Activated CD8-positive, alpha-beta T cell treated with anti-CD3 and anti-CD28 coated beads, Interleukin-2, amount 10 ng/mL, durations not matched to agents 7 days and 5 days (primary cell): ENCODE data around the gene F2RL3. TPM values are rescaled to one million over a fixed set of nuclear protein-coding genes. Genes with fewer than 3 reads are reported as not detected.
"Not testable (repeated sequence)": the region's sequence is repeated elsewhere in the genome, so short reads cannot be mapped to it uniquely, and the experiment has no call there.

ENCODE experiments used
- ATAC-seq: fragments of 150-1000 bp; cut with Tn5 transposase; one replicate; pipeline ENCODE4 v1.10.0; 2021; ENCODE audit warnings: moderate library complexity
- CTCF ChIA-PET: fragments of 350-600 bp; sonication (Branson Sonifier 250); formaldehyde crosslinking; loops from one replicate; lab custom pipeline; 2021; ENCODE audit warnings: antibody characterized with exemption; lab: Charles Lee
- POLR2A ChIA-PET: fragments of 350-600 bp; sonication (Branson Sonifier 250); formaldehyde crosslinking; loops from one replicate; lab custom pipeline; 2021; ENCODE audit warnings: antibody characterized with exemption; lab: Charles Lee
- DNase-seq: peaks from one replicate; pipeline ENCODE4 v3.0.0-alpha.2; 2020
- H3K27ac Mint-ChIP-seq: one replicate; pipeline ENCODE4 v1.8.0; 2021; ENCODE audit warnings: mild to moderate bottlenecking, mixed read lengths
- H3K27me3 Mint-ChIP-seq: one replicate; pipeline ENCODE4 v1.8.0; 2021; ENCODE audit warnings: low read depth, mixed read lengths
- H3K36me3 Mint-ChIP-seq: one replicate; pipeline ENCODE4 v1.8.0; 2021; ENCODE audit warnings: low read depth, mixed read lengths
- H3K4me1 Mint-ChIP-seq: one replicate; pipeline ENCODE4 v1.8.0; 2021; ENCODE audit warnings: low read depth, mixed read lengths
- H3K4me3 Mint-ChIP-seq: one replicate; pipeline ENCODE4 v1.8.0; 2021; ENCODE audit warnings: mild to moderate bottlenecking, mixed read lengths
- H3K9me3 Mint-ChIP-seq: one replicate; pipeline ENCODE4 v1.8.0; 2022; ENCODE audit warnings: mixed read lengths; ENCODE audit not compliant: insufficient read depth
- total RNA-seq, 2 experiments: library from RNA; stranded (reverse); gene quantifications; one replicate each; pipeline ENCODE4 v1.2.3, GENCODE V29; 2021

Gene F2RL3
- total RNA-seq, 2 experiments from 2014 or later: 0.34 to 0.74 TPM

- H3K27me3 Mint-ChIP-seq: peaks cover 5% of the 10 kb centered on the region
- H3K27ac Mint-ChIP-seq: no peak overlapping the region
- POLR2A ChIA-PET: no interaction called here
- no peak overlapping the region for H3K4me3 Mint-ChIP-seq
- no peak for ATAC-seq
- H3K36me3 Mint-ChIP-seq: no peaks in the 10 kb centered on the region
- no peaks in the 10 kb centered on the region for H3K4me1 Mint-ChIP-seq
- CTCF ChIA-PET: no interaction called here
- peaks cover 15% of the 10 kb centered on the region for H3K9me3 Mint-ChIP-seq
- DNase-seq: no peak
These were observed 48.1 kb downstream of the F2RL3 start for GRCh38 chr19:16936901-16937300.

DNA sequence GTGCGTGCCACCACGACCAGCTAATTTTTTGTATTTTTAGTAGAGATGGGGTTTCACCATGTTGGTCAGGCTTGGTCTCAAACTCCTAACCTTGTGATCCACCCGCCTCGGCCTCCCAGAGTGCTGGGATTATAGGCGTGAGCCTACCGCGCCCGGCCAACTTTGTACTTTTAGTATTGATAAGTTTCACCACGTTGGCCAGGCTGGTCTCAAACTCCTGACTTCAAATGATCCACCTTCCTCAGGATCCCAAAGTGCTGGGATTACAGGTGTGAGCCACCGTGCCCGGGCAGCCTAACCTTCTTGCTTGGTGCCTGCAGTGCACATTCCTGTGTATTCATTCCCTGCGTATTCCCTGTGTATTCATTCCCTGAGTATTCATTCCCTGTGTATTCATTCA, 49.0 kb downstream of the F2RL3 start:
- H3K27ac Mint-ChIP-seq, H3K4me3 Mint-ChIP-seq, CTCF ChIA-PET, POLR2A ChIA-PET, ATAC-seq, H3K36me3 Mint-ChIP-seq, DNase-seq, H3K27me3 Mint-ChIP-seq, H3K4me1 Mint-ChIP-seq: not testable (repeated sequence)
- peaks cover 15% of the 10 kb centered on the region for H3K9me3 Mint-ChIP-seq

GRCh38 chr19:16938211-16938610, 49.4 kb downstream of the F2RL3 start:
- Mint-ChIP-seq H3K36me3 (no peaks in the 10 kb centered on the region), H3K27me3 (peaks cover 5% of the 10 kb centered on the region), H3K4me3 (no peak overlapping the region), H3K27ac (no peak overlapping the region), H3K9me3 (peaks cover 15% of the 10 kb centered on the region), H3K4me1 (no peaks in the 10 kb centered on the region)
- ATAC-seq: no peak
- POLR2A ChIA-PET: no interaction called here
- CTCF ChIA-PET: no interaction called here
- DNase-seq: no peak

DNA sequence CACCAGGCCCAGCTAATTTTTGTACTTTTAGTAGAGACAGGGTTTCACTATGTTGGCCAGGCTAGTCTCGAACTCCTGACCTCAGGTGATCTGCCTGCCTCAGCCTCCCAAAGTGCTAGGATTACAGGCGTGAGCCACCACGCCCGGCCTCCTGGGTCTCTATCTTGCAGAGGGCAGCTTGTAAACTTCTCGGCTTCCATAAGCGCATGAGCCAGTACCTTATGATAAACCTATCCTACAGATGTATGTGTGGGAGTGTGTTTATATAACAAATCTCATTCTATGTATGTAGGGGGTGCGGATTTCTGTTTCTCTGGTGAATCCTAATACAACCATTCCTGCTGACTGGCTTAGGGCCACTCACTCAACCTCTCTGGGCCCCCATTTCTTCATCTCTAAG, 51.3 kb downstream of the F2RL3 start:
- H3K9me3 Mint-ChIP-seq, H3K4me1 Mint-ChIP-seq, ATAC-seq, DNase-seq, POLR2A ChIA-PET, H3K4me3 Mint-ChIP-seq, H3K27ac Mint-ChIP-seq, H3K27me3 Mint-ChIP-seq, H3K36me3 Mint-ChIP-seq, CTCF ChIA-PET: not testable (repeated sequence)

GRCh38 chr19:16940626-16941025, 51.8 kb downstream of the F2RL3 start:
- POLR2A ChIA-PET: no interaction called here
- no peak overlapping the region for H3K4me3 Mint-ChIP-seq
- no peak overlapping the region for H3K27ac Mint-ChIP-seq
- DNase-seq: no peak
- ATAC-seq: no peak
- H3K9me3 Mint-ChIP-seq: no peaks in the 10 kb centered on the region
- no peaks in the 10 kb centered on the region for H3K27me3 Mint-ChIP-seq
- H3K4me1 Mint-ChIP-seq: no peaks in the 10 kb centered on the region
- CTCF ChIA-PET: no interaction called here
- H3K36me3 Mint-ChIP-seq: no peaks in the 10 kb centered on the region

Other genes with a start within 250 kb of the F2RL3 start
- gene SMIM7, start 228.9 kb upstream of the F2RL3 start, total RNA-seq: 10 to 100 TPM; 51.5 to 53.5 TPM
- gene TMEM38A, start 227.9 kb upstream of the F2RL3 start, total RNA-seq: under 1 TPM; 0.60 to 0.87 TPM
- gene NWD1, start 169.2 kb upstream of the F2RL3 start, total RNA-seq: not detected
- gene SIN3B, start 59.6 kb upstream of the F2RL3 start, total RNA-seq: 10 to 100 TPM; 30.5 to 31.9 TPM
- under 1 TPM; 0.11 to 0.13 TPM for gene CPAMD8, start 137.8 kb downstream of the F2RL3 start, total RNA-seq
- 10 to 100 TPM; 66.0 to 66.7 TPM for gene HAUS8, start 186.5 kb downstream of the F2RL3 start, total RNA-seq
- 100 to 1,000 TPM; 276 to 280 TPM for gene MYO9B, start 186.8 kb downstream of the F2RL3 start, total RNA-seq